Kidney tubule cell (primary cell): Measurements from ENCODE around the gene LITAF.
"Not testable (repeated sequence)": the region's sequence is repeated elsewhere in the genome, so short reads cannot be mapped to it uniquely, and the experiment has no call there.

Source experiments
- DNase-seq: peaks from one replicate; pipeline ENCODE4 v3.0.0-alpha.2; 2018; ENCODE audit warnings: low spot score

Gene LITAF

GRCh38 chr16:11599579-11599978, 12.9 kb upstream of the LITAF start:
- no peak for DNase-seq

- DNase-seq, result peak; percentile 81
These were observed 10.7 kb upstream of the LITAF start for GRCh38 chr16:11597235-11598095.

- DNase-seq, result no peak
These were observed 10.0 kb upstream of the LITAF start for GRCh38 chr16:11596572-11597226.

- DNase-seq, result no peak
These were observed 6.9 kb upstream of the LITAF start for GRCh38 chr16:11593581-11593980.

GRCh38 chr16:11593076-11593475, 6.4 kb upstream of the LITAF start:
- DNase-seq, result not testable (repeated sequence)

- DNase-seq, result not testable (repeated sequence)
These were observed 4.9 kb upstream of the LITAF start for GRCh38 chr16:11591630-11592029.

GRCh38 chr16:11589198-11589550, 2.5 kb upstream of the LITAF start:
- no peak for DNase-seq

- no peak for DNase-seq
These were observed 1.8 kb upstream of the LITAF start for GRCh38 chr16:11588321-11589197.

GRCh38 chr16:11587643-11588247, 1.0 kb upstream of the LITAF start:
- no peak for DNase-seq

GRCh38 chr16:11586378-11586855, 302 bp downstream of the LITAF start:
- DNase-seq, result no peak

- DNase-seq, result peak; percentile 59
These were observed 1.0 kb downstream of the LITAF start for GRCh38 chr16:11585460-11586377.

- DNase-seq, result peak; percentile 27
These were observed 2.7 kb downstream of the LITAF start for GRCh38 chr16:11583889-11584565.

GRCh38 chr16:11583166-11583565, 3.6 kb downstream of the LITAF start:
- peak; percentile 50 for DNase-seq

GRCh38 chr16:11582157-11582814, 4.4 kb downstream of the LITAF start:
- no peak for DNase-seq

- no peak for DNase-seq
These were observed 5.0 kb downstream of the LITAF start for GRCh38 chr16:11581678-11582077.

GRCh38 chr16:11580451-11581086, 6.2 kb downstream of the LITAF start:
- DNase-seq, result no peak

- not testable (repeated sequence) for DNase-seq
These were observed 9.4 kb downstream of the LITAF start for GRCh38 chr16:11577290-11577660.

- peak; percentile 26 for DNase-seq
These were observed 10.1 kb downstream of the LITAF start for GRCh38 chr16:11576427-11577289.
